Measurements from ENCODE around the gene PRR5L.

The PRR5L gene

DNA sequence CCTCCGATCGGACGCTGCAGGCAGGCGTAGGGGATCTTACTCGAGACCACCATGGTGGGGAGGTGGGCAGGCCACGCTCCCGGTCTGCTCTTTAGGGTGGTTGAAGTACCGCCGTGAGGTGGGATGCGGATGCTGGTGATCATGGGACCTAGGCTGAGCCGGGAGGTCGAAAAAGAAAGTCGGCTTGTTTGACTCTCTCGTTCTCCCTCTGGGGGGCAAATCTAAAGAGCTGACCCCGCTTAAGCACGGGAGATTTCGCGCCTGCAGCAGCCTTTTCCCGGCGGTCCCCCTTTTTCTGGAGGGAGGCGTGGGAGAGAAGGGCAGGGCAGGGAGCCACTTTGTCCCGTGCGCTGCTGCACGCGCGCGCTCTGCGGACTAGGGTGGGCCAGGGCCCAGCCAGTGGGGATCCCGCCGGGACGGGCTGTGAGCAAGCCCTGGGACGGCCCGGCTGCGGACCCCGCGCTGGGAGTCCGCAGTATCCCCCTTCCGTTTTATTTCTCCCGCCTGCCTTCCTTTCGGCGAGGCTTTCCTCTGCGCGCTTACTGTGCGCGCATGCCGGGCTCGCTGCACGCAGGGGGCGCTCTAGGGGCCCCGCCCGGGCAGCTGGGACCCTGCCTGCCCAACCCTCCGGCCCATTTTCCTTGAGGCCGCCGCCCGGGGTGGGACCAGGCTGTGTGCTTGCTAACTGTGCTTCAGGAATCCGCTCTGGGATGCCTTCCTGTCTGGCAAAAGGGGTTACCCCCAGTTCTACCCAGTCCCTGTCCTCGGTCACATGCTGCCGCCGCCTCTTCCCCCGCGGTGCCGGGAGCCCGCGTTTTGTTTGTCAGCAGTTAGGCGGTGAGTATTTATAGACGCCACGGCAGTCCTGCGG is 81.0 kb downstream of the PRR5L start:
- DNase-seq (ENCODE audit: low spot score): peak; percentile 75

DNA sequence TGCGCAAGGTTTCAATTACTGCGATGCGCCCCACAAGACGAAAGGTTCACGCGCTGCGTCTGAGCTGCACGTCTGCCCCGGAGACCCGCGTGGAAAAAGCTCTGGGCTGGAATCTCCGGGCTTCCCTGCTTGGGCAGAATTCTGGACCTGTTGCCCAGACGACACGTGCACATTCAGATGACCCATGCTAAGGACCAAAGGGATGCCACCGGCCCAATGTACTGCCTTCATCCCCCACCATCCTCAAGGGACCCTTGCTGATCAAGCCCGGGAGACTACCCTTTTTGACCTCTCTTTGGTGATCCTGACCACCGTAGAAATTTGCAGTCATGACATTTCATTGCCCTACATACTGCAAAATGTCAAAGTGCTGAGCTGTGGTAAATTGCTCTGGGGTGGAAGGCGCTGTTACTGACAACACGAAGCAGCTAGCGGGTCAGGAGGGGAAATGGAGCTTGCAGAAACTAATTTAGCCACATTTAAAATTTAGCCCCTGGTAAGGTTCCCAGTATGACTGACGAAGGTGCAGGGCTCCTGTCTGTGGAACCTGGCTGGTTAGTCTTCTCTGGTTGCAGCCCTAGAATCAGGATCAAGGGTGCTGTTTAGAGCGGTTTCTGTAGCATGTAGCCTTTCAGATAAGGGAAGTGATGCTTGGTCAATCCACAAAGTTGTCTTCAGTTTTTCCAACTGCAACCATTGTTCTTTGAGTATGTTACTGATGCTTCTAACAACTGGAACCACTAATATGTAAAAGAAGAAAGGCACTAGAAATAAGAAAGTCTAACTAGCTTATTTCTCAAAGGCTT is 81.9 kb downstream of the PRR5L start:
- no peak for DNase-seq (ENCODE audit: low spot score)

DNA sequence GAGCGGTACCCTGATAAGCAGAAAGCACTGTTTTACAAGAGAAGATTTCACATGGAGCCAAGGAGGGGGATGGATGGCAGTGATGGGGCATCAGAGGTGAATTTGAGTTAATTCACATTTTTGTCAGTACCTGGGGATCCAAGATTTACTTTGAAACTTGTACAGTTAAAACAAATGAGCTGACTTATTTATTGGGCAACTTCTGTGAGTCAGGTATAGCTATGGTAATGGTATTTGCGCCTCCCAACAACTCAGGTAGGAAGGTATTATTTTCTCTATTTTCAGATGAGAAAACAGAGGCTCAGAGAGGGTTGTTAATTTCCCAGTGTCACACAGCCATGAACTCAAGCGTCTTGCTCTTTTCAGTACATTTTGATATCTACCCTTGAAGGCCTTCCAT is 83.6 kb downstream of the PRR5L start:
- no peak for DNase-seq (ENCODE audit: low spot score)

GRCh38 chr11:36380296-36381014 is 84.4 kb downstream of the PRR5L start:
- DNase-seq (ENCODE audit: low spot score): no peak

DNA sequence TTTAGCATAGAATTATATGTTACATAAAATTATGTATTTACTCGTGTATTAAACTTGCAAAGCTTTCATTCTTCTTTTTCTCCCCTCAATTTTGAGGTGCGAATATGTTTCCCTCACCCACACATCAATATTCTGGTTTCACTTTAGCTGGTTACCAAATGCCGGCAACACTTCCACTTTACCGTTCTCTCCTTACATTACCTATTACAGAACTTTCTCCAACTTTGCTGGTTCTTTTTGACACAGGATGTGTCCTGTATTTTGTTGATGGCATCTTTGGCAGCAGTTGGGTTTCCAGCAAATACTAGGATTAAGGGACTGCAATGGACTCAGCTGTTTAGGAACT is 84.9 kb downstream of the PRR5L start:
- no peak for DNase-seq (ENCODE audit: low spot score)

DNA sequence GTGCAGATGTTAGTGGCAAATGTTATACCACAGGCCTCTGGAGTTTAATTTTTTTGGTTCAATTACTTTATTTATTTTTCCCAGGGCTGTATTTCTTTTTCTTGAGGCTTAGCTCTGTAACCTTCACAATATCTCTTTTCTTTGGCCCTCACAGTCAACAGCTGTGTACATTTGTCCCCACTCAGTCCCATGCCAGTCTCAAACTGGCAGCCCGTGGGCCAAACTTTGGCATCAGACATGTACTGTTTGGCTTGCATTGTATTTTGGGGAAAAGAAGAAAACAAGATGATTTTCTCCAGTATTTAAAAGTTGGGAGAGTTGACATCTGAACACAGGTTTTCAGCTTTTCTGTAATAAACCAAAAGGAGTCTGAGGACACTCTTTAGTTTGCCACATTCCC is 87.1 kb downstream of the PRR5L start:
- no peak for DNase-seq (ENCODE audit: low spot score)

DNA sequence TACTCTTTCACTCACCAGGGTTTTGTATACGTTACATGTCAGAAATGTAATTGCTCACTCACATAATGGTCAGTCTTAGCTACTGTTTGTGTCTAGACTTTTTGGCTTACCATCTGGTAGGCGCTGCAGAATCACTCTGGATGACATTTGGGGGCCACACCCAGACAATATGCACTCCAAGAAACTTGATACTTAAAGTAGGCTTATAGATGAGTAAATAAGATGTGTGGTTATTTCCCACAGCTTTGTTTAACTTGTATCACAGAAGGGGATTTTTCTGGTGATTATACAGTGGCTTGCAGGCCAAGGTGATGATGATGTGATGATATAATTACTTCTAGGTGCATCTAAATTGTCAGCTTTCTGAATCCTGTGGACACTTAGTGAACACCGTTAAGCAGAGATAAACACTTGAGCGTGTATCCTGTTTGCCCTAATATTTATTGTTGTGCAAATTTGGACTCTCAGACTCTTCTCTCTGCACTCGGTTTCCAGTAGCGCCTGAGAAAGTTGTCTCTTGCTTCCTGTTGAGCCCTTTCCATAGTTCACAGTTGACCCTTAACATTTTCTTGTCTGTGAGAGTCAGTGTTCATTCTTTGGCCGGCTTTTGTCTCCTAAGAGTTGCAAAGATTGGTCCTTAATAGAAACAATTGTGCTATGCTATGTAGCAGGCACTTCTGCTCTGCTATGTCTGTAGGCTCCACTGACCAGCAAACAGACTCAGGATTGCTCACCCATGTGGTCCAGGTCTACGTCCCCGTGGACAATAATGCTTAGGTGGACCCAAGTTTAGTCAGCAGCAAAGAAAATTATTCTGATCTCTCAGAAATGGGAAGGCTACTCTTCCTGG is 89.3 kb downstream of the PRR5L start:
- peak; percentile 43 for DNase-seq (ENCODE audit: low spot score)

GRCh38 chr11:36386411-36386810 is 90.3 kb downstream of the PRR5L start:
- DNase-seq (ENCODE audit: low spot score): no peak

GRCh38 chr11:36388071-36388470 is 92.0 kb downstream of the PRR5L start:
- DNase-seq (ENCODE audit: low spot score): no peak

DNA sequence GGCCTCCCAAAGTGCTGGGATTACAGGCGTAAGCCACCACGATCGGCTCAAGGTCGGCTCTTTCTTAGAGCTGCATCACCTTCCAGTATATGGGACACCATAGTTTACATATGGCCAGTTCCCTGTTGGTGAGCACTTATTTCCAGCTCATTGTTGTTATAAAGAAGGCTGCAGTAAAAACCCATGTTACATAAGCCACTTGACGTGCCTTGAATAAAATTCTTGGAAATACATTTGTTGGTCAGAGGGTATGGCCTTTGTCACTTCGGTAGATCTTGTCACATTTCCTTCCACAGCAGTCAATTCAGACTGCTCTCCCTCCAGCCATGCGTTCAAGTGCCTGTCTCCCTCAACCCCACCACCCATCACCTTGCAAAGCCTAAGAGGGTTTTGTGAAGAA is 92.9 kb downstream of the PRR5L start:
- DNase-seq (ENCODE audit: low spot score): no peak

GRCh38 chr11:36389811-36390210 is 93.7 kb downstream of the PRR5L start:
- DNase-seq (ENCODE audit: low spot score): no peak

GRCh38 chr11:36390963-36391471 is 94.9 kb downstream of the PRR5L start:
- peak; percentile 39 for DNase-seq (ENCODE audit: low spot score)

- DNase-seq (ENCODE audit: low spot score): no peak
Measured at GRCh38 chr11:36392196-36392595, 96.1 kb downstream of the PRR5L start.

DNA sequence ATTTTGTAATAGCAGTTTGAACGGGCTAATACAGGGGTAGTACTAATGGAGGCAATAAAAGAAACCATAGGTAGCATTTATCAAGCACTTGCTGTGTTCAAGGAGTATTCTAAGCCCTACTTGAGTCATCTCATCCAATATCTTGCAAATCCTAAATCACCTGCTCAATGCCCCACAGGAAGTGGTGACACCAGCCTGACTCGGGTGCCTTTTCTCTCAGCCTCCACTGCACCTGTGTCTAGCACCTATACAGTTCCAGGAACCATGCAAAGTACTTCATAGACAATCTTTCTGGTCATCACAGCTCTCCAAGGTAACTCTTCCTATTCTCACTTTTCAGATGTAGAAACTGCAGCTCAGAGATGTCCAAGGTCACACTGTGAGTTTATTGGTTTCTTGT is 98.0 kb downstream of the PRR5L start:
- peak; percentile 39 for DNase-seq (ENCODE audit: low spot score)

DNA sequence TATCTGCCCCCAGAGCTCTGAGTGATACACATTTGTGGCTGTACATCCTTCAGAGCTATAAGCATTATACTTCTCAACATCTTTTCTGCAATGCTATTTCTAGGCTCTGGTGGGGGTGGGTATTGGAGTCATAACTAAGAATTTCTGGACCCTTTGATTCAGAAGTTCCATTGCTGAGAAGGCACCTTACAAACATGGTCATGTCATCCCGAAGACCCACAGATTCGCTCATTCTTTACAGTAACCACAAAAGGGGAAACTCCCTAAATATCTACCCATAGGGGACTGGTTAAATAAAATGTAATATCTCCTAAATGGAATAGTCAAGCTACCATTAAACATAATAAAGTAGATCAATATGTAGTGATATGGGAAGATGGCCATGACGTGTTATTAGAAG is 98.8 kb downstream of the PRR5L start:
- no peak for DNase-seq (ENCODE audit: low spot score)

- no peak for DNase-seq (ENCODE audit: low spot score)
Measured at GRCh38 chr11:36395978-36396736, 100.1 kb downstream of the PRR5L start.

DNA sequence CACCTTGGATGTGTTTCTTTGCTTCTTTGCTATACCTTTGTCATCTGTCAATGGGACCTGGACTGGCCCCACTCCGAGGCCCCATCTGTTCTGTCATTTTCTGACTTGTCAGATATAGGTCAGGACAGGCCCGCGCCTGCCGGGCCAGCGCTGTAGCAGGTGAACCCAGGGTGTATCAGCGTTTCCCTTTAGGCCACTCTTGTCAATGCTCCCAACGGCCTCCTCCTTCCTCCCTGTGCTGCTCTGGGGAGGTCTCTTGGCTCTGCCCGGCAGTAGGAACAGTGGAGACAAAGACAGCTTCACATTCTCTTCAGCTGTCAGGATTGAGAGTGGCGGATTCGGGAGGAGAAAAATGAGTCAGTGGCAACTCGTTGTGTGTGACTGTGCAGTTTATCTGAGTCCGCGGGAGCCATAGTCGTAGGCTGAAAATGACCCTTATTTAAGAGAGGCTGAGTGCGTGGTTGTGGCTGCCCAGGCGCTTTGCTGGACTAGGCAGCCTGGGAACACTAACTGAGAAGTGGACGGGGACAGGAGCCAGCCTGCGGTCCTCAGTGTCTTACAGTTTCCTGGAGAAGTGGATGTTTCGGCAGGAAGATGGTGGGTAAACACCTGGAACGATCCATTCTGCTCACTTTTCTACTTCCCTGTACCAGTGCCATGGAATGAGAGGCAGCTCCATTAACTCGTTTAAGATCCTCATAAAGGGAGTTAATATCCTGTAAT is 102.3 kb downstream of the PRR5L start:
- DNase-seq (ENCODE audit: low spot score): no peak

DNA sequence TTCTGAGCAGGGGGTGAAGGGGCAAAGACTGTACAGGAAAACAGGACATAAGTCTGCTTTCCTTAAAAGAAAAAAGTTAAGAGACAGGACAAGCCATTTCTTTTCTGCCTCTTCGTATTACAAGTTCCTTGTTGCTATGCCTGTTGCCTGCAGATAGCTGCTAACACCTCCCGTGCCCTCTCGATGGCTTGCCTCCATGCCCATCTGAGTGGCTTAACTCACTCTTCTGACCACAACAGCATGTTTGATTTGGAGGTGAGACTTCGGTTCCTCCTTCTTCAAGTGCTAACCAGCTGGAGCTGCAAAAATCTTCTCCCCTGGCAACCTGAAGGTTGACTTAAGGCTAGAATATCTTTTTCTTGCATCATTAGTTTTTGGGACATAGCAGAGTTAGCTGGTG is 103.1 kb downstream of the PRR5L start:
- no peak for DNase-seq (ENCODE audit: low spot score)

DNA sequence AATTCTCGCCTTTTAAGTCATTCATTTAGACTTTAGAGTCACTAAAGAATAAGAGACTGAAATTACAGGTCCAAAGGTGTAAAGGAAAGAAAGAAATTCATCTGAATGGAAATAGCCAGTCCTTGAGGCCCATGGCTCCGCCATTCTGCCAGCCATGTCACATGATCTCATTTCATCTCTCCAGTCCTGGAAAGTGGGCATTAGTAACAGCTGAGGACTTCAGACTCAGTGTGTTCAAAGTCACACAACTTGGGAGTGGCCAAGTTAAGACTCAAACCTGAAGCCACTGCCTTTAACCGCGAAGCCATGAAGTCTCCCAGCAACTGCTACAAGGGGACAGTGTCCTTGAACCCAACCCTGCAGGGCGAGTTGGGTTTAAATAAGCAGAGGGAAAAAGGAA is 103.7 kb downstream of the PRR5L start:
- DNase-seq (ENCODE audit: low spot score): no peak

GRCh38 chr11:36400766-36401455 is 104.8 kb downstream of the PRR5L start:
- DNase-seq (ENCODE audit: low spot score): no peak

Data from activated CD4-positive, alpha-beta T cell treated with anti-CD3 and anti-CD28 coated beads, Interleukin-2, Interleukin-4, amounts not matched to agents 100 ng/mL and 50 ng/mL, durations not matched to agents 16 hours and 8 hours (primary cell).